GM06990 (cell line): ENCODE results near the gene ENDOD1.

Source experiments
- DNase-seq: peaks from one replicate; pipeline ENCODE4 v3.0.0-alpha.2; 2011; ENCODE audit not compliant: insufficient read length; ENCODE audit errors: extremely low read depth
- H3K27me3 ChIP-seq: replicated peaks from 2 replicates; pipeline ENCODE4 v1.6.0; 2011; ENCODE audit warnings: low read length; ENCODE audit not compliant: control insufficient read depth, insufficient read depth
- H3K36me3 ChIP-seq: 2 replicates; pipeline ENCODE4 v1.5.1; 2011; ENCODE audit warnings: low read length; ENCODE audit not compliant: control insufficient read depth, insufficient read depth
- H3K4me3 ChIP-seq: replicated peaks from 2 replicates; pipeline ENCODE4 v1.5.1; 2011; ENCODE audit warnings: low read depth, mild to moderate bottlenecking, control low read depth, low read length
- TF ChIP-seq, protein P1 (sequence below): IDR thresholded peaks from 2 replicates; pipeline ENCODE4 v1.5.1; 2011; ENCODE audit warnings: low read length, control low read depth, mild to moderate bottlenecking, inconsistent platforms; ENCODE audit not compliant: insufficient read depth, poor library complexity, severe bottlenecking

The ENDOD1 gene

DNA sequence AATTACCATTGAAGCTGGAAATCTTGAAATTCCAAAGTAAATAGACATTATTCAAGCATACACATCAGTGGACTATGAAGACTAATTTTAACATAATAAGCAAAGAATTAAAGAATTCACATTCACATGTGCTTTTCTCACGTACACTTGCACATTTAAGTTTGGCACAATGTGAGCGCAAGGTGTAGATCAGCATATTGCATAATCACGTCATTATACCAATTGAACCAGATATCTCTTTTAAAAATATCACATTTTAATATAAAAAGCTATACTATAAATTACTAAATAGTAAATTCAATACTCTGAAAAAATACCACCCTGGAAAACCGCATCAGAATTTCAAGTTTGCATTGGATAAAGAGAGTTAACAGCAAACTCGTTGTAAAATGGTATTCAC, 80.6 kb downstream of the ENDOD1 start:
- H3K27me3 ChIP-seq, result no peaks in the 10 kb centered on the region
- H3K36me3 ChIP-seq, result no peaks in the 10 kb centered on the region
- no peak overlapping the region for H3K4me3 ChIP-seq
- TF ChIP-seq, protein P1, sequence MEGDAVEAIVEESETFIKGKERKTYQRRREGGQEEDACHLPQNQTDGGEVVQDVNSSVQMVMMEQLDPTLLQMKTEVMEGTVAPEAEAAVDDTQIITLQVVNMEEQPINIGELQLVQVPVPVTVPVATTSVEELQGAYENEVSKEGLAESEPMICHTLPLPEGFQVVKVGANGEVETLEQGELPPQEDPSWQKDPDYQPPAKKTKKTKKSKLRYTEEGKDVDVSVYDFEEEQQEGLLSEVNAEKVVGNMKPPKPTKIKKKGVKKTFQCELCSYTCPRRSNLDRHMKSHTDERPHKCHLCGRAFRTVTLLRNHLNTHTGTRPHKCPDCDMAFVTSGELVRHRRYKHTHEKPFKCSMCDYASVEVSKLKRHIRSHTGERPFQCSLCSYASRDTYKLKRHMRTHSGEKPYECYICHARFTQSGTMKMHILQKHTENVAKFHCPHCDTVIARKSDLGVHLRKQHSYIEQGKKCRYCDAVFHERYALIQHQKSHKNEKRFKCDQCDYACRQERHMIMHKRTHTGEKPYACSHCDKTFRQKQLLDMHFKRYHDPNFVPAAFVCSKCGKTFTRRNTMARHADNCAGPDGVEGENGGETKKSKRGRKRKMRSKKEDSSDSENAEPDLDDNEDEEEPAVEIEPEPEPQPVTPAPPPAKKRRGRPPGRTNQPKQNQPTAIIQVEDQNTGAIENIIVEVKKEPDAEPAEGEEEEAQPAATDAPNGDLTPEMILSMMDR, result no peak
- DNase-seq, result no peak

DNA sequence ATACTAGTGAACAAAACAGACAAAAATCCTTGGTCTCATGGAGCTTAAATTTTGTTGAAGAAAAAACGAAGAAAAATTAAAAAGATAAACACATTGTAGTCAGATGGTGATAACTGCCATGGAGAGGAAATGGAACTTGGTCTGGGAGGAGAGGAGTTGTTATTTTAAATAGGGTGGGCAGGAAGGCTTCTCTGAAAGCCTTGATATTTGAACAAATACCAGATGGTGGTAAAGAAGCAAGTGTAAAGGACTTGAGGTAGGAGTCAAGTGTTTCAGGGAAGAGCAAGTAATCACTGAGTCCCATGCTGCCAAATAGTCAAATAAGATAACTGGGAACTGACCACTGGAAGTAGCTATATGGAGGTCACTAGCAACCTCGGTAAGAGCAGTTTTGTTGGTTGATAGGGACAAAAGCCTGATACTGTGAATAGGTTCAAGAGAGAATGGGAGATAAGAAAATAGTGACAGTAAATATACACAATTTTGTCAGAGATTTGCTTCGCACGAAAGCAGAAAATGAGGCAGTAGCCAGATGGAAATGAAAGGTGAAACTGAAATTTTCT, 86.3 kb downstream of the ENDOD1 start:
- Histone ChIP-seq H3K4me3 (no peak overlapping the region), H3K36me3 (no peaks in the 10 kb centered on the region), H3K27me3 (no peaks in the 10 kb centered on the region)
- DNase-seq, result no peak
- TF ChIP-seq, protein P1, result no peak
